Measurements from ENCODE around the gene SLTM.
"Not testable (repeated sequence)": the region's sequence is repeated elsewhere in the genome, so short reads cannot be mapped to it uniquely, and the experiment has no call there.

DNA sequence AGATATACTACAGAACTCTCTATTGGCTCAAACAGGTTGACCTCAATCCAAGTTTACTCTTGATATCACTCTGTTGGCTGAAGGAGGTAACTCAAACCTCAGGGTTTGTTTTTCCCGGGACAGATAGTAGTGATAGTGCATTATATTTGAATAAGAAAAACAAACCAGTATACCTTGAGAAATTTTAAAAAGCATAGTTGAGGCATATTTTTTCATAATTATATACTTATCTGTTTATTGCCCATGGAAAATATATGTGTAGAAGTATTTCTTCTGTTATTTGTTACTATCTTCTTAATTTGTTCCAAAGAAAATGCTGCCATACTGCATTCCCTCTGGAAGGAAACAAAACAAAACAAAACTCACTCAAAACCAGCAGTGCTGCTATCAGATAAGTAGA lies 76.9 kb downstream of the SLTM start:
- not testable (repeated sequence) for TF ChIP-seq POLR2A (IDR thresholded peaks at IDR 0.05)
- TF ChIP-seq, protein P1, sequence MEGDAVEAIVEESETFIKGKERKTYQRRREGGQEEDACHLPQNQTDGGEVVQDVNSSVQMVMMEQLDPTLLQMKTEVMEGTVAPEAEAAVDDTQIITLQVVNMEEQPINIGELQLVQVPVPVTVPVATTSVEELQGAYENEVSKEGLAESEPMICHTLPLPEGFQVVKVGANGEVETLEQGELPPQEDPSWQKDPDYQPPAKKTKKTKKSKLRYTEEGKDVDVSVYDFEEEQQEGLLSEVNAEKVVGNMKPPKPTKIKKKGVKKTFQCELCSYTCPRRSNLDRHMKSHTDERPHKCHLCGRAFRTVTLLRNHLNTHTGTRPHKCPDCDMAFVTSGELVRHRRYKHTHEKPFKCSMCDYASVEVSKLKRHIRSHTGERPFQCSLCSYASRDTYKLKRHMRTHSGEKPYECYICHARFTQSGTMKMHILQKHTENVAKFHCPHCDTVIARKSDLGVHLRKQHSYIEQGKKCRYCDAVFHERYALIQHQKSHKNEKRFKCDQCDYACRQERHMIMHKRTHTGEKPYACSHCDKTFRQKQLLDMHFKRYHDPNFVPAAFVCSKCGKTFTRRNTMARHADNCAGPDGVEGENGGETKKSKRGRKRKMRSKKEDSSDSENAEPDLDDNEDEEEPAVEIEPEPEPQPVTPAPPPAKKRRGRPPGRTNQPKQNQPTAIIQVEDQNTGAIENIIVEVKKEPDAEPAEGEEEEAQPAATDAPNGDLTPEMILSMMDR (IDR thresholded peaks at IDR 0.05) = not testable (repeated sequence)
